Measurements from ENCODE around the gene C20orf96. TPM values are rescaled to one million over a fixed set of nuclear protein-coding genes. Genes with fewer than 3 reads are reported as not detected.
"Not testable (repeated sequence)": the region's sequence is repeated elsewhere in the genome, so short reads cannot be mapped to it uniquely, and the experiment has no call there.

The C20orf96 gene
- polyA plus RNA-seq, 3 donors: 0.28 to 9.3 (median 0.88) TPM

DNA sequence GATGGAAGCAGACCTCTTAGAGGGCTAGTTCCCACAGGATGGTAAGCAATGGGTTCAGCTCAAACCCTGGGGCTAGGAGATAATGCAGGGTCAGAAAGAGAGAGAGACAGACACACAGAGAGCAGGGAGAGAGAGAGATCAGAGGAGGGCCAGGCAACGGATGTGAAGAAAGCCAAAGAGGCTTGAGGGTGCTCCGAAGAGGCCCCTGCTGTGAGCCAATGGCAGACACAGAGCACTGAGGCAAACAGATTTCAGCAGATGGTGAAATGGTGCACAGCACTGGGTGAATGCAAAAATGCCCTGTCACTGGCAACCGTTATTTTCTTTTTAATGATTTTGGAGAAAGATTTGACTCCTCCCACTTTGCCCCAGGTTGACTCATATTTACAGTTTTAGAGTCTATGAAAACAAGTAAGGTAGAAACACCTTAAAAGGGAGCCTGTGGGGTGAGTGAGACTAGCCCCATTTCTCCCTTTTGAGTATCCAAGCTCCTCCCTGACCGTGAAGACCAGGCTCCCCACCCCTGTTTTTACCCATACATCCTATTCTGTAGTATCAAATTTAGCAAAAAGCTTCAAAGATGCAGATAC is 32.2 kb downstream of the C20orf96 start:
- Mint-ChIP-seq H3K27me3 (ENCODE audit: low read depth in 3 of 3) (peaks cover 2 to 5% (median 3%) of the 10 kb centered on the region in 3 donors), H3K4me3 (peak overlapping the region in 1 of 2 donors; percentile 29), H3K36me3 (no peaks in the 10 kb centered on the region), H3K27ac (no peak overlapping the region), H3K9me3 (no peaks in the 10 kb centered on the region), H3K4me1 (peaks cover 10% of the 10 kb centered on the region)
- no peak overlapping the region for H3K4me3 ChIP-seq (replicated peaks in 1 of 3; ENCODE audit: low read depth in 2 of 3, low read length in 3 of 3)
- intact Hi-C loops (cut with micrococcal nuclease): no loop called here
- no peaks in the 10 kb centered on the region for H3K4me1 ChIP-seq (ENCODE audit: control insufficient read depth in 1 of 2, insufficient read depth in 2 of 2, low read length in 2 of 2)
- 69% methylated on average over 2 of the region's 4 CpGs for WGBS (ENCODE audit: insufficient coverage)
- H3K4me2 ChIP-seq (replicated peaks; ENCODE audit: extremely low read depth, low read length, poor library complexity, severe bottlenecking): no peak overlapping the region
- no peaks in the 10 kb centered on the region for H3K9me3 ChIP-seq (replicated peaks in 1 of 2; ENCODE audit: control insufficient read depth in 1 of 2, insufficient read depth in 1 of 2, low read length in 2 of 2)
- no peak for DNase-seq
- H3K79me2 ChIP-seq (ENCODE audit: insufficient read depth, low read length): no peaks in the 10 kb centered on the region
- no peaks in the 10 kb centered on the region for H4K20me1 ChIP-seq (ENCODE audit: insufficient read depth, low read length)
- no peak overlapping the region for H2AFZ ChIP-seq (ENCODE audit: insufficient read depth, low read depth, low read length, poor library complexity, severe bottlenecking)
- no peak overlapping the region for H3K27ac ChIP-seq (ENCODE audit: low read depth in 1 of 2, low read length in 2 of 2)
- no peak overlapping the region for H3K9ac ChIP-seq (ENCODE audit: insufficient read depth, low read length, poor library complexity, severe bottlenecking)
- H3K36me3 ChIP-seq (replicated peaks in 1 of 2; ENCODE audit: control insufficient read depth in 1 of 2, insufficient read depth in 2 of 2, low read length in 2 of 2): no peaks in the 10 kb centered on the region
- no peaks in the 10 kb centered on the region for H3K27me3 ChIP-seq (ENCODE audit: control insufficient read depth in 2 of 2, insufficient read depth in 2 of 2, low read length in 2 of 2)
- TF ChIP-seq, protein P1, sequence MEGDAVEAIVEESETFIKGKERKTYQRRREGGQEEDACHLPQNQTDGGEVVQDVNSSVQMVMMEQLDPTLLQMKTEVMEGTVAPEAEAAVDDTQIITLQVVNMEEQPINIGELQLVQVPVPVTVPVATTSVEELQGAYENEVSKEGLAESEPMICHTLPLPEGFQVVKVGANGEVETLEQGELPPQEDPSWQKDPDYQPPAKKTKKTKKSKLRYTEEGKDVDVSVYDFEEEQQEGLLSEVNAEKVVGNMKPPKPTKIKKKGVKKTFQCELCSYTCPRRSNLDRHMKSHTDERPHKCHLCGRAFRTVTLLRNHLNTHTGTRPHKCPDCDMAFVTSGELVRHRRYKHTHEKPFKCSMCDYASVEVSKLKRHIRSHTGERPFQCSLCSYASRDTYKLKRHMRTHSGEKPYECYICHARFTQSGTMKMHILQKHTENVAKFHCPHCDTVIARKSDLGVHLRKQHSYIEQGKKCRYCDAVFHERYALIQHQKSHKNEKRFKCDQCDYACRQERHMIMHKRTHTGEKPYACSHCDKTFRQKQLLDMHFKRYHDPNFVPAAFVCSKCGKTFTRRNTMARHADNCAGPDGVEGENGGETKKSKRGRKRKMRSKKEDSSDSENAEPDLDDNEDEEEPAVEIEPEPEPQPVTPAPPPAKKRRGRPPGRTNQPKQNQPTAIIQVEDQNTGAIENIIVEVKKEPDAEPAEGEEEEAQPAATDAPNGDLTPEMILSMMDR (IDR thresholded peaks at IDR 0.05): no peak

DNA sequence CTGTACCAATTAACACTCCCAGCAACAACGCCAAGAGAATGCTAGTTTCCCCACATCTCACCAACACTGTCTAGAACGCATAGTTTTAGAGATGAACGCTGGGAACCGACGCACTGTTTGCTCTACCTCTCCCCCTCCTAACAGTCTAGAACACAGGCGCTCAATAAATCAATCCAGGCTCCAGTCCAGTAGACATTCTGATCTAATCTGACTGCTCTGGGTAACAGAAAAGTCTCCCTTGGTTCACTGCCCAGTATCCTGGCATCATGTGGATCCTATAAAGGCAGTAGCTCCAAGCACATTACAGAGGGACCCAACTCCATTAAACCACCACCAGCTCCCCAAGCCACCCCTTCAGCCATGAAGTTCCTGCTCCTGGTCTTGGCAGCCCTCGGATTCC is 33.1 kb downstream of the C20orf96 start, which contains the start of gene DEFB132:
DEFB132 (plus strand) TSS at position 306 of the 400 bp plus-strand sequence; CDS start at position 361, 55 bp downstream.
- Mint-ChIP-seq H3K4me1 (peaks cover 10% of the 10 kb centered on the region), H3K9me3 (no peaks in the 10 kb centered on the region), H3K36me3 (no peaks in the 10 kb centered on the region), H3K27ac (no peak within 1 kb of the TSS), H3K4me3 (peak within 1 kb of the TSS in 1 of 2 donors; percentile 29), H3K27me3 (ENCODE audit: low read depth in 3 of 3) (peaks cover 0 to 5% (median 3%) of the 10 kb centered on the region in 3 donors)
- Histone ChIP-seq H3K9ac (ENCODE audit: insufficient read depth, low read length, poor library complexity, severe bottlenecking) (no peak within 1 kb of the TSS), H4K20me1 (ENCODE audit: insufficient read depth, low read length) (no peaks in the 10 kb centered on the region), H3K9me3 (replicated peaks in 1 of 2; ENCODE audit: control insufficient read depth in 1 of 2, insufficient read depth in 1 of 2, low read length in 2 of 2) (no peaks in the 10 kb centered on the region), H3K79me2 (ENCODE audit: insufficient read depth, low read length) (no peaks in the 10 kb centered on the region), H3K4me2 (replicated peaks; ENCODE audit: extremely low read depth, low read length, poor library complexity, severe bottlenecking) (no peak within 1 kb of the TSS), H3K27ac (ENCODE audit: low read depth in 1 of 2, low read length in 2 of 2) (no peak within 1 kb of the TSS), H3K4me1 (ENCODE audit: control insufficient read depth in 1 of 2, insufficient read depth in 2 of 2, low read length in 2 of 2) (no peaks in the 10 kb centered on the region), H2AFZ (ENCODE audit: insufficient read depth, low read depth, low read length, poor library complexity, severe bottlenecking) (no peak within 1 kb of the TSS), H3K36me3 (replicated peaks in 1 of 2; ENCODE audit: control insufficient read depth in 1 of 2, insufficient read depth in 2 of 2, low read length in 2 of 2) (no peaks in the 10 kb centered on the region), H3K27me3 (ENCODE audit: control insufficient read depth in 2 of 2, insufficient read depth in 2 of 2, low read length in 2 of 2) (no peaks in the 10 kb centered on the region), H3K4me3 (replicated peaks in 1 of 3; ENCODE audit: low read depth in 2 of 3, low read length in 3 of 3) (no peak within 1 kb of the TSS)
- 100% methylated on average over 6 of the region's 7 CpGs for WGBS (ENCODE audit: insufficient coverage)
- intact Hi-C loops (cut with micrococcal nuclease): no loop called here
- DNase-seq: no peak
- TF ChIP-seq, protein P1 (IDR thresholded peaks at IDR 0.05): no peak

DNA sequence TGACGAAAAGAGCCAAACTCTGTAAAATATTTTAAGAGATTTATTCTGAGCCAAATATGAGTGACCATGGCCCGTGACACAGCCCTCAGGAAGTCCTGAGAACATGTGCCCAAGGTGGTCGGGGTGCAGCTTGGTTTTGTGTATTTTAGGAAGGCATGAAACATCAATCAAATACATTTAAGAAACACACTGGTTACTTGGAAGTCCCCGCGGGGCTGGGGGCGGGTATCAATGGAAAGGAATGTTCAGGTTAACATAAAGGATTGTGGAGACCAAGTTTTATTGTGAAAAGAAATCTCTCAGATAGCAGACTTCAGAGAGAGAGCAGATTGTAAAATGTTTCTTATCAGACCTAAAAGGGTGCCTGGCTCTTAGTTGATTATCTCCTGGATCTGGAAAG is 37.1 kb downstream of the C20orf96 start:
- H3K27ac ChIP-seq (ENCODE audit: low read depth in 1 of 2, low read length in 2 of 2); H3K9ac ChIP-seq (ENCODE audit: insufficient read depth, low read length, poor library complexity, severe bottlenecking); H3K4me3 Mint-ChIP-seq; H2AFZ ChIP-seq (ENCODE audit: insufficient read depth, low read depth, low read length, poor library complexity, severe bottlenecking); H3K9me3 ChIP-seq (replicated peaks in 1 of 2; ENCODE audit: control insufficient read depth in 1 of 2, insufficient read depth in 1 of 2, low read length in 2 of 2); H3K4me1 ChIP-seq (ENCODE audit: control insufficient read depth in 1 of 2, insufficient read depth in 2 of 2, low read length in 2 of 2); DNase-seq; H3K4me1 Mint-ChIP-seq; H3K27me3 ChIP-seq (ENCODE audit: control insufficient read depth in 2 of 2, insufficient read depth in 2 of 2, low read length in 2 of 2); H4K20me1 ChIP-seq (ENCODE audit: insufficient read depth, low read length); H3K36me3 Mint-ChIP-seq; H3K4me2 ChIP-seq (replicated peaks; ENCODE audit: extremely low read depth, low read length, poor library complexity, severe bottlenecking); H3K9me3 Mint-ChIP-seq; H3K27me3 Mint-ChIP-seq (ENCODE audit: low read depth in 3 of 3); H3K36me3 ChIP-seq (replicated peaks in 1 of 2; ENCODE audit: control insufficient read depth in 1 of 2, insufficient read depth in 2 of 2, low read length in 2 of 2); H3K79me2 ChIP-seq (ENCODE audit: insufficient read depth, low read length); intact Hi-C loops (cut with micrococcal nuclease); H3K4me3 ChIP-seq (replicated peaks in 1 of 3; ENCODE audit: low read depth in 2 of 3, low read length in 3 of 3); H3K27ac Mint-ChIP-seq: not testable (repeated sequence)
- no CpG with 5 or more reads among the region's 6 CpGs for WGBS (ENCODE audit: insufficient coverage)
